Measurements from ENCODE around the gene DGCR6.
"Not testable (repeated sequence)": the region's sequence is repeated elsewhere in the genome, so short reads cannot be mapped to it uniquely, and the experiment has no call there.

Gene DGCR6

DNA sequence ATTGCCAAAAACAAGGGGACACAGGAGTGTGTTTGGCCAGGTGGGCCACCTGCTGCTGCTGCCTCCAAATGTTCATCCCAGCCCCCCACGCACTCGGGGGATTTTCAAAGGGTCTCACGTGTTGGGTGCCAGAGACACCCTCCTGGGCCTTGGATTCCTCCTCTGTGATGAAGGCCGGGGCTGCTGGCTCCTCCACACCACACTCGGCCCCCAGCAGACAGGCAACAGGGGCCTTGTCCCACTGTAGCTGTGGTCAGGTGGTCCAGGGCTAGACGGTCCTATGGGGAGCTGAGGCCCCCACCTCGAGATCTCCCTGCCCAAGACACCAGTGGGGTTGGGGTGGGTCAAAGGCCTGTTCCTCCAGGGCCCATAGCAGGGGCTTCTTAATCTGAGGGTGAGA lies 55.1 kb downstream of the DGCR6 start:
- not testable (repeated sequence) for DNase-seq

Measured in NCI-H2171 treated with DMSO at 0.1 percent for 48 hours (cell line).